HG02870 (cell line): ENCODE data around the gene DEPDC5.
"Not testable (repeated sequence)": the region's sequence is repeated elsewhere in the genome, so short reads cannot be mapped to it uniquely, and the experiment has no call there.

Experiments
- ATAC-seq: cut with Tn5 transposase; IDR thresholded peaks from one replicate; pipeline ENCODE4 v1.9.1; 2021; ENCODE audit warnings: mild to moderate bottlenecking, moderate library complexity; ENCODE audit not compliant: unreplicated experiment

Gene DEPDC5

DNA sequence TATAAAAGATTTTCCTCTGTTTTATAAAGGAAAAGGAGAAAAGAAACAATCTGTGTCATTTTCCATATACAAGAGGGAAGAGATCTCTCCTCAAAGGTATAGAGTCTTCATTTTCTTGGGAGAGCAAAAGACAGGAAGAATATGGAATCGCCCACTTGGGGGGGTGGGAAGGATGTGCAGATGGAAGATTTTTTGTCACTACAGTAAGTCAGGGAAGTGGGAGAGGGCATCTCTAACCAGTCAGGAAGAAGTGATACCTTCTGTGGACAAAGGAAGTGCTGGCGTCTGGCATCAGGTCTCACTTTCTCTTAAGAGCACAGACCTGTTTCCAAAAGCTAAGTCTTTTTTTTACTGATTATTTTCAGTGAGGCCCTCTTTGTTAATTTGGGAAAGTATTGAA, 5.3 kb upstream of the DEPDC5 start:
- ATAC-seq = no peak

GRCh38 chr22:31749636-31750364, 4.0 kb upstream of the DEPDC5 start, which contains the start of gene PRR14L:
TSS of gene PRR14L (minus strand) at chr22:31750132. CDS start at chr22:31738860, 11,272 bp downstream.
- ATAC-seq = peak; percentile 52

GRCh38 chr22:31750365-31751284, 3.2 kb upstream of the DEPDC5 start:
- ATAC-seq = no peak

- no peak for ATAC-seq
Observed at GRCh38 chr22:31752096-31752847, 1.5 kb upstream of the DEPDC5 start.

DNA sequence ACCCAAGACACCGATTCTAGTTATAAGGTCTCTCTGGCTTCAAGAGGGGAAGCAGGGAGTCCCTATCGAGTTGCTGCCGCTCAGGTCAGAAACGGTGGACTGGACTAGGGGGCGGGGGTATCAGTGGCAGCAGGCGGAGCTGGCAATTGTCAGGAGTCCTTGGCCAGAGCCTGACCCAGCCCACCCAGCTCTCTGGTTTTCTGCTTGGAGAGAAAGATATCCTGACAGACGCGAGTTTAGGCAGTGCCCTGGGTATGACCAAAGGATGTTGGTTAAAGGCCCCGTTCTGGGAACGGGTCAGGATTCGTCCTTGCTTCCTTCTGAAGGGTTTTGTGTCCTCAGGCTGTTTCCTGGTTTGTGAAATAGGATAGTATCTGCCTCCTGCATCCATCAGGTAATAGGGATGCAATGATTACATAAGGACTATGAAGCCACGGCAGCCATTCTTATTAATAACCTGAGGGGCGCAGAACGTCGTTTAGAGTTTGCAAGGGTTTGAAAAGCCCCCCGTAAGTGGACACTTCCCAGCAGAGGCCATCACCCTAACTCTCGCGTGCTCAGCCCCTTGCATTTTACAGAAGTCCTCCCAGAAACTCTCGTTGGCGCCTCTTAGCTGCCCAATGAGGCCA, 700 bp upstream of the DEPDC5 start:
- ATAC-seq = peak; percentile 15

DNA sequence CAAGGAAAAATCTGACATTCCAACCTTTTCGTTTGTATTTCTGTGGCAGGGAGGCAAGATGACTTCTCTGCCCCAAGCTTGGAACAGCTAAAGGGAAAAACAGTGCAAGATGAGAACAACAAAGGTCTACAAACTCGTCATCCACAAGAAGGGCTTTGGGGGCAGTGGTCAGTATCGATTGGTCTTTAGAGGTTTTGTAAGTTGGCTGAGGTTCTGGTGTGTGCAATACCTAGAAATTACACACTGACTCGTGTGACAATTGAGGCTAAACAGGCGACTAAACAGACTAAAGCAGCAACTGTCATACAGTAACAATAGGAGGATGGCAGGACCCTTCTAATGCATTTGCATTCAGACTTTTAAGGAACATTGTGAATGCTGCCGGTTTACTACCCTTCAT, 994 bp downstream of the DEPDC5 start:
- ATAC-seq = no peak

- ATAC-seq = no peak
Observed at GRCh38 chr22:31757265-31757664, 3.4 kb downstream of the DEPDC5 start.

- not testable (repeated sequence) for ATAC-seq
Observed at GRCh38 chr22:31758860-31759259, 5.0 kb downstream of the DEPDC5 start.

GRCh38 chr22:31764785-31765184, 11.0 kb downstream of the DEPDC5 start:
- no peak for ATAC-seq

GRCh38 chr22:31768422-31769059, 14.7 kb downstream of the DEPDC5 start:
- ATAC-seq = no peak

- ATAC-seq = no peak
Observed at GRCh38 chr22:31773416-31773815, 19.6 kb downstream of the DEPDC5 start.

- ATAC-seq = no peak
Observed at GRCh38 chr22:31776231-31776630, 22.4 kb downstream of the DEPDC5 start.

GRCh38 chr22:31789803-31790202, 36.0 kb downstream of the DEPDC5 start:
- ATAC-seq = no peak

GRCh38 chr22:31790240-31790639, 36.4 kb downstream of the DEPDC5 start:
- ATAC-seq = no peak

DNA sequence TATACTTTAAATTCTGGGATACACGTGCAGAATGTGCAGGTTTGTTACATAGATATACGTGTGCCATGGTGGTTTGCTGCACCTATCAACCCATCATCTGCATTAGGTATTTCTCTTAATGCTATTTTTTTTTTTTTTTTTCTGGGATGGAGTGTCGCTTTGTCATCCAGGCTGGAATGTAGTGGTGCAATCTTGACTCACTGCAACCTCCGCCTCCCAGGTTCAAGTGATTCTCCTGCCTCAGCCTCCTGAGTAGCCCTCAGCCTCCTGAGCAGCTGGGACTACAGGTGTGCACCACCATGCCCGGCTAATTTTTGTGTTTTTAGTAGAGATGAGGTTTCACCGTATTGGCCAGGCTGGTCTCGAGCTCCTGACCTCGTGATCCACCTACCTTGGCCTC, 45.5 kb downstream of the DEPDC5 start:
- ATAC-seq = not testable (repeated sequence)

GRCh38 chr22:31800065-31800464, 46.2 kb downstream of the DEPDC5 start:
- no peak for ATAC-seq

DNA sequence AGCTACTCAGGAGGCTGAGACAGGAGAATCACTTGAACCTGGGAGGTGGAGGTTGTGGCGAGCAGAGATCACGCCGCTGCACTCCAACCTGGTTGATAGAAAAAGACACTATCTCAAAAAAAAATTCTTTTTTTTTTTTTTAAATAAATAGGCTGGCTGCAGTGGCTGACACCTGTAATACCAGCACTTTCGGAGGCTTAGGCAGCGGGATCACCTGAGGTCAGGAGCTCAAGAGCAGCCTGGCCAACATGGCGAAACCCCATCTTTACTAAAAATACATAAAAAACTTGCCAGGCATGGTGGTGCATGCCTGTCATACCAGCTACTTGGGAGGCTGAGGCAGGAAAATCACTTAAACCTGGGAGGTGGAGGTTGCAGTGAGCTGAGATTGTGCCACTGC, 47.0 kb downstream of the DEPDC5 start:
- ATAC-seq = not testable (repeated sequence)

DNA sequence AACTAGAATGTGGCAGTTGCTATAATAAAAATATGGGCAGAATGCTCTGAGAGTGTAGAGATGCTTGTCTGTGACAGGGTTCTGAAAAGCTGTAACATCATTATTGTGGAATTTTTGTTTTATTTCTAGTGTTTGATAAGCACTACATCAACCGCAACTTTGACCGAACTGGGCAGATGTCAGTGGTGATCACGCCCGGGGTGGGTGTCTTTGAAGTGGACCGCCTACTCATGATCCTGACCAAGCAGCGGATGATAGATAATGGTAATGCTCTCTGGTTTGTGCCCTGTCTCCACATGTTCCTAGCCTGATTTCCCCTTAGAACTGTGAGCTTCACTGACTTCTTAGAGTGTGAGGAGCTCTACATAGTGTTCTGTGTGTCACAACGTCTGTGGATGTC, 48.8 kb downstream of the DEPDC5 start:
- ATAC-seq = no peak

- ATAC-seq = no peak
Observed at GRCh38 chr22:31806751-31807150, 52.9 kb downstream of the DEPDC5 start.

- ATAC-seq = no peak
Observed at GRCh38 chr22:31812977-31813605, 59.3 kb downstream of the DEPDC5 start.
